Endothelial cell of hepatic sinusoid (primary cell): Measurements from ENCODE around the gene PIGS.

Experiments used
- in situ Hi-C: cut with HindIII; loops from 2 replicates; pipeline ENCODE4 v1.10.0; 2017; ENCODE audit warnings: low sequenced_read_pairs

The PIGS gene

GRCh38 chr17:28551421-28552175 lies 19.7 kb downstream of the PIGS start:
- in situ Hi-C loops: no loop called here

- in situ Hi-C loops: no loop called here
Measured at GRCh38 chr17:28550858-28551257, 20.5 kb downstream of the PIGS start.

- in situ Hi-C loops: loop anchor here (5.0 kb wide), 1 partner anchor 37 kb away; no protein-coding TSS in a partner anchor
Measured at GRCh38 chr17:28549236-28550132, 21.8 kb downstream of the PIGS start.

- in situ Hi-C loops: loop anchor here (5.0 kb wide), 1 partner anchor 36 kb away; no protein-coding TSS in a partner anchor
Measured at GRCh38 chr17:28548417-28549130, 22.8 kb downstream of the PIGS start.

- in situ Hi-C loops: loop anchor here (5.0 kb wide), 1 partner anchor 36 kb away; no protein-coding TSS in a partner anchor
Measured at GRCh38 chr17:28547623-28548416, 23.5 kb downstream of the PIGS start.

- in situ Hi-C loops: loop anchor here (5.0 kb wide), 1 partner anchor 35 kb away; no protein-coding TSS in a partner anchor
Measured at GRCh38 chr17:28547096-28547622, 24.2 kb downstream of the PIGS start.

- in situ Hi-C loops: loop anchor here (5.0 kb wide), 1 partner anchor 34 kb away; no protein-coding TSS in a partner anchor
Measured at GRCh38 chr17:28545787-28546415, 25.4 kb downstream of the PIGS start.

GRCh38 chr17:28545141-28545503 lies 26.2 kb downstream of the PIGS start:
- in situ Hi-C loops: loop anchor here (5.0 kb wide), 1 partner anchor 33 kb away; no protein-coding TSS in a partner anchor

- in situ Hi-C loops: loop anchor here (5.0 kb wide), 1 partner anchor 32 kb away; no protein-coding TSS in a partner anchor
Measured at GRCh38 chr17:28544402-28545140, 26.8 kb downstream of the PIGS start.

- in situ Hi-C loops: no loop called here
Measured at GRCh38 chr17:28541439-28541838, 29.9 kb downstream of the PIGS start.

- in situ Hi-C loops: no loop called here
Measured at GRCh38 chr17:28540231-28540630, 31.1 kb downstream of the PIGS start.

- in situ Hi-C loops: no loop called here
Measured at GRCh38 chr17:28538296-28538895, 32.9 kb downstream of the PIGS start.

- in situ Hi-C loops: no loop called here
Measured at GRCh38 chr17:28537219-28537610, 34.1 kb downstream of the PIGS start.

GRCh38 chr17:28536532-28537218 lies 34.6 kb downstream of the PIGS start:
- in situ Hi-C loops: no loop called here

- in situ Hi-C loops: no loop called here
Measured at GRCh38 chr17:28534740-28535375, 36.5 kb downstream of the PIGS start.

GRCh38 chr17:28533091-28533807 lies 38.1 kb downstream of the PIGS start:
- in situ Hi-C loops: no loop called here
